Endodermal cell (in vitro differentiated cells): ENCODE measurements around the gene DNAJA3. TPM values are rescaled to one million over a fixed set of nuclear protein-coding genes. Genes with fewer than 3 reads are reported as not detected.

Experiments used
- DNase-seq: peaks from one replicate; pipeline ENCODE4 v3.0.0-alpha.2; 2017
- H3K27ac ChIP-seq: 2 replicates; pipeline ENCODE4 v1.5.1; 2013; ENCODE audit warnings: mild to moderate bottlenecking, low read depth, low read length, moderate library complexity
- H3K27me3 ChIP-seq: 2 replicates; pipeline ENCODE4 v1.6.1; 2013; ENCODE audit warnings: mild to moderate bottlenecking, low read length, moderate library complexity; ENCODE audit not compliant: insufficient read depth, control insufficient read depth, poor library complexity, severe bottlenecking
- H3K36me3 ChIP-seq: 2 replicates; pipeline ENCODE4 v1.7.0; 2013; ENCODE audit warnings: mild to moderate bottlenecking, low read length, moderate library complexity; ENCODE audit not compliant: control insufficient read depth, insufficient read depth
- H3K4me1 ChIP-seq: one replicate; pipeline ENCODE4 v1.7.0; 2013; ENCODE audit warnings: low read length; ENCODE audit not compliant: control insufficient read depth, insufficient read depth
- H3K4me3 ChIP-seq: 2 replicates; pipeline ENCODE4 v1.5.1; 2013; ENCODE audit warnings: mild to moderate bottlenecking, low read length, moderate library complexity
- H3K9ac ChIP-seq: 2 replicates; pipeline ENCODE4 v1.6.1; 2013; ENCODE audit warnings: mild to moderate bottlenecking, low read length, moderate library complexity; ENCODE audit not compliant: poor library complexity, severe bottlenecking; ENCODE audit errors: extremely low read depth
- H3K9me3 ChIP-seq: 2 replicates; pipeline ENCODE4 v1.6.1; 2013; ENCODE audit warnings: mild to moderate bottlenecking, low read length, moderate library complexity; ENCODE audit not compliant: control insufficient read depth
- H3K27ac Mint-ChIP-seq: 2 replicates; pipeline ENCODE4 v1.8.0; 2020; ENCODE audit warnings: mixed read lengths
- H3K27me3 Mint-ChIP-seq: 2 replicates; pipeline ENCODE4 v1.8.0; 2021; ENCODE audit warnings: mild to moderate bottlenecking, mixed read lengths; ENCODE audit not compliant: insufficient read depth
- H3K36me3 Mint-ChIP-seq: 2 replicates; pipeline ENCODE4 v1.8.0; 2020; ENCODE audit warnings: low read depth, mixed read lengths
- H3K4me1 Mint-ChIP-seq: 2 replicates; pipeline ENCODE4 v1.8.0; 2020; ENCODE audit warnings: mixed read lengths
- H3K4me3 Mint-ChIP-seq: 2 replicates; pipeline ENCODE4 v1.8.0; 2020; ENCODE audit warnings: mild to moderate bottlenecking, moderate library complexity, mixed read lengths
- H3K9me3 Mint-ChIP-seq: 2 replicates; pipeline ENCODE4 v1.8.0; 2020; ENCODE audit warnings: mild to moderate bottlenecking, mixed read lengths
- WGBS, 2 experiments: methylation state at CpG; one replicate each; pipeline versions ENCODE4 v1.1.5 to v1.1.7; 2013; ENCODE audit warnings: missing lambda C conversion rate in 2 of 2, mixed read lengths in 1 of 2; ENCODE audit not compliant: insufficient coverage in 1 of 2, insufficient read length in 1 of 2; 5-methylcytosine and 5-hydroxymethylcytosine counted together
- total RNA-seq, 2 donors: library from RNA; stranded (reverse); fragmentation: NEBNext Ultra II Directional in 1 of 2; extraction: Animal tissue kit (Norgen Biotek cat#: 25700) in 1 of 2; gene quantifications; 2 replicates in 1 of 2; 3 replicates in 1 of 2; pipeline ENCODE4 v1.2.1, GENCODE V29; 2021
- TF ChIP-seq, protein P1 (sequence below): fragments of 200-600 bp; sonication (generic); conservative IDR thresholded peaks from 2 replicates; pipeline ENCODE4 v1.5.0; 2021; ENCODE audit warnings: antibody characterized with exemption, mild to moderate bottlenecking

DNAJA3 gene
- total RNA-seq, 2 donors from 2014 or later, result 37.4 to 38.5 TPM

GRCh38 chr16:4468972-4469371, 43.3 kb downstream of the DNAJA3 start:
- peaks cover 32% of the 10 kb centered on the region for H3K36me3 Mint-ChIP-seq
- no peak overlapping the region for H3K27ac ChIP-seq
- no peak for DNase-seq
- TF ChIP-seq, protein P1, sequence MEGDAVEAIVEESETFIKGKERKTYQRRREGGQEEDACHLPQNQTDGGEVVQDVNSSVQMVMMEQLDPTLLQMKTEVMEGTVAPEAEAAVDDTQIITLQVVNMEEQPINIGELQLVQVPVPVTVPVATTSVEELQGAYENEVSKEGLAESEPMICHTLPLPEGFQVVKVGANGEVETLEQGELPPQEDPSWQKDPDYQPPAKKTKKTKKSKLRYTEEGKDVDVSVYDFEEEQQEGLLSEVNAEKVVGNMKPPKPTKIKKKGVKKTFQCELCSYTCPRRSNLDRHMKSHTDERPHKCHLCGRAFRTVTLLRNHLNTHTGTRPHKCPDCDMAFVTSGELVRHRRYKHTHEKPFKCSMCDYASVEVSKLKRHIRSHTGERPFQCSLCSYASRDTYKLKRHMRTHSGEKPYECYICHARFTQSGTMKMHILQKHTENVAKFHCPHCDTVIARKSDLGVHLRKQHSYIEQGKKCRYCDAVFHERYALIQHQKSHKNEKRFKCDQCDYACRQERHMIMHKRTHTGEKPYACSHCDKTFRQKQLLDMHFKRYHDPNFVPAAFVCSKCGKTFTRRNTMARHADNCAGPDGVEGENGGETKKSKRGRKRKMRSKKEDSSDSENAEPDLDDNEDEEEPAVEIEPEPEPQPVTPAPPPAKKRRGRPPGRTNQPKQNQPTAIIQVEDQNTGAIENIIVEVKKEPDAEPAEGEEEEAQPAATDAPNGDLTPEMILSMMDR, result no peak
- no peaks in the 10 kb centered on the region for H3K9me3 ChIP-seq
- no peaks in the 10 kb centered on the region for H3K27me3 Mint-ChIP-seq
- no peaks in the 10 kb centered on the region for H3K9me3 Mint-ChIP-seq
- H3K36me3 ChIP-seq, result peaks cover 29% of the 10 kb centered on the region
- no peaks in the 10 kb centered on the region for H3K4me1 ChIP-seq
- 96% methylated on average over 7 to 10 of the region's 10 CpGs for WGBS, 2 experiments
- no peak overlapping the region for H3K9ac ChIP-seq
- no peak overlapping the region for H3K4me3 ChIP-seq
- H3K27ac Mint-ChIP-seq, result no peak overlapping the region
- no peaks in the 10 kb centered on the region for H3K27me3 ChIP-seq
- peaks cover 2% of the 10 kb centered on the region for H3K4me1 Mint-ChIP-seq
- no peak overlapping the region for H3K4me3 Mint-ChIP-seq

DNA sequence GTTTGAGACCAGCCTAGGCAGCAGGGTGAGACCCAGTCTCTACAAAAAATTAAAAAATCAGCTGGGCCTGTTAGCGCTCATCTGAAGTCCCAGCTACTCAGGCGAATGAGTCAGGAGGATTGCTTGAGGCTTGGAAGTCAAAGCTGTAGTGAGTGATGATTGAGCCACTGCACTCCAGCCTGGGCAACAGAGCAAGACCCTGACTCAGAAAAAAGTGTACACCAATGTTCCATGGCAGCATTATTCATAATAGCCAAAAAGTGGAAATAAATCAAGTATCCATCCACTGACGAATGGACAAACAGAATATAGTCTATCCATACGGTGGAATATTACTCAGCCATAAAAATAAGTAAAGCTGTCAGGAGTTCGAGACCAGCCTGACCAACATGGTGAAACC, 46.2 kb downstream of the DNAJA3 start:
- WGBS, 2 experiments, result 91 to 94% methylated on average over 5 of the region's 5 CpGs
- peaks cover 12% of the 10 kb centered on the region for H3K9me3 Mint-ChIP-seq
- Histone ChIP-seq H3K9ac (no peak overlapping the region), H3K27me3 (no peaks in the 10 kb centered on the region), H3K27ac (no peak overlapping the region), H3K4me1 (no peaks in the 10 kb centered on the region), H3K36me3 (peaks cover 10% of the 10 kb centered on the region), H3K4me3 (no peak overlapping the region), H3K9me3 (peaks cover 7% of the 10 kb centered on the region)
- no peak for DNase-seq
- no peak overlapping the region for H3K4me3 Mint-ChIP-seq
- peaks cover 6% of the 10 kb centered on the region for H3K27me3 Mint-ChIP-seq
- peaks cover 2% of the 10 kb centered on the region for H3K4me1 Mint-ChIP-seq
- no peak overlapping the region for H3K27ac Mint-ChIP-seq
- H3K36me3 Mint-ChIP-seq, result peaks cover 20% of the 10 kb centered on the region
- TF ChIP-seq, protein P1, result no peak

DNA sequence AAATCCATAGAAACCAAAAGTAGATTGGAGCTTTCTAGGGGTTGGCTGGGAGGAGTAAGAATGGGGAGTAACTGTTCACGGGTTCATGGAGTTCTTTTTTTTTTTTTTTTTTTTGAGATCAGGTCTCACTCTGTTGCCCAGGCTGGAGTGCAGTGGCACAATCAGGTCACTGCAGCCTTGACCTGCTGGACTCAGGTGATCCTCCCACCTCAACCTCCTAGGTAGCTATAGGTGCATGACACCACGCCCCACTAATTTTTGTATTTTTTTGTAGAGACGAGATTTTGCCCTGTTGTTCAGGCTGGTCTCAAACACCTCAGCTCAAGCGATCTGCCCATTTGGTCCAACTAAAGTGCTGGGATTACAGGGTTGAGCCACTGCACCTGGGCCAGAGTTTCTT, 47.2 kb downstream of the DNAJA3 start:
- Histone ChIP-seq H3K27me3 (no peaks in the 10 kb centered on the region), H3K9ac (no peak overlapping the region), H3K36me3 (peaks cover 5% of the 10 kb centered on the region), H3K27ac (no peak overlapping the region), H3K4me1 (no peaks in the 10 kb centered on the region), H3K9me3 (peaks cover 7% of the 10 kb centered on the region), H3K4me3 (no peak overlapping the region)
- TF ChIP-seq, protein P1, result no peak
- H3K36me3 Mint-ChIP-seq, result peaks cover 18% of the 10 kb centered on the region
- DNase-seq, result no peak
- H3K27me3 Mint-ChIP-seq, result peaks cover 6% of the 10 kb centered on the region
- peaks cover 12% of the 10 kb centered on the region for H3K9me3 Mint-ChIP-seq
- H3K4me3 Mint-ChIP-seq, result peak overlapping the region; percentile 68
- 56 to 72% methylated on average over 3 to 4 of the region's 4 CpGs for WGBS, 2 experiments
- H3K27ac Mint-ChIP-seq, result no peak overlapping the region
- peaks cover 3% of the 10 kb centered on the region for H3K4me1 Mint-ChIP-seq
